GM21825 (cell line): ENCODE results near the gene PAN3.

Experiments
- ATAC-seq: cut with Tn5 transposase; IDR thresholded peaks from one replicate; pipeline ENCODE4 v1.9.1; 2021; ENCODE audit warnings: mild to moderate bottlenecking, moderate library complexity; ENCODE audit not compliant: unreplicated experiment

PAN3 gene

GRCh38 chr13:28283600-28283999 lies 145.3 kb downstream of the PAN3 start:
- ATAC-seq: no peak

GRCh38 chr13:28286263-28286662 lies 147.9 kb downstream of the PAN3 start:
- no peak for ATAC-seq

GRCh38 chr13:28297341-28297740 lies 159.0 kb downstream of the PAN3 start:
- ATAC-seq: no peak

GRCh38 chr13:28299916-28300315 lies 161.6 kb downstream of the PAN3 start:
- no peak for ATAC-seq

GRCh38 chr13:28301839-28302238 lies 163.5 kb downstream of the PAN3 start:
- no peak for ATAC-seq

GRCh38 chr13:28306325-28306724 lies 168.0 kb downstream of the PAN3 start:
- no peak for ATAC-seq

- no peak for ATAC-seq
These were observed 175.2 kb downstream of the PAN3 start for GRCh38 chr13:28313579-28313978.

GRCh38 chr13:28314879-28315278 lies 176.5 kb downstream of the PAN3 start:
- no peak for ATAC-seq

GRCh38 chr13:28316129-28316528 lies 177.8 kb downstream of the PAN3 start:
- ATAC-seq: no peak

GRCh38 chr13:28316836-28317235 lies 178.5 kb downstream of the PAN3 start:
- ATAC-seq: no peak

- ATAC-seq: no peak
These were observed 180.2 kb downstream of the PAN3 start for GRCh38 chr13:28318496-28318895.

- ATAC-seq: no peak
These were observed 181.2 kb downstream of the PAN3 start for GRCh38 chr13:28319528-28319927.

GRCh38 chr13:28320209-28320608 lies 181.9 kb downstream of the PAN3 start:
- no peak for ATAC-seq

GRCh38 chr13:28320884-28321574 lies 182.7 kb downstream of the PAN3 start:
- no peak for ATAC-seq

GRCh38 chr13:28321756-28322155 lies 183.4 kb downstream of the PAN3 start:
- no peak for ATAC-seq

GRCh38 chr13:28322256-28322905 lies 184.0 kb downstream of the PAN3 start:
- no peak for ATAC-seq

- ATAC-seq: peak; percentile 70
These were observed 185.9 kb downstream of the PAN3 start for GRCh38 chr13:28324181-28324789.

- no peak for ATAC-seq
These were observed 186.7 kb downstream of the PAN3 start for GRCh38 chr13:28325022-28325421.

GRCh38 chr13:28326056-28326455 lies 187.7 kb downstream of the PAN3 start:
- no peak for ATAC-seq

GRCh38 chr13:28327373-28328270 lies 189.3 kb downstream of the PAN3 start:
- no peak for ATAC-seq

- no peak for ATAC-seq
These were observed 189.9 kb downstream of the PAN3 start for GRCh38 chr13:28328271-28328607.
